Stimulated activated CD4-positive, alpha-beta T cell treated with anti-CD3 and anti-CD28 coated beads, TNF-alpha, amount 100 ng/mL, for 1 hour (primary cell): ENCODE measurements around the gene DMRTA2.

Source experiments
- DNase-seq, 3 donors: peaks; one replicate each; pipeline ENCODE4 v3.0.0-alpha.2; 2020; ENCODE audit warnings: low read depth in 3 of 3, low spot score in 1 of 3

Gene DMRTA2

GRCh38 chr1:50422946-50423669 lies at the start of gene DMRTA2:
TSS of gene DMRTA2 (minus strand) at chr1:50423443. CDS start at chr1:50421536, 1,907 bp downstream.
- no peak for DNase-seq

- DNase-seq, result no peak
These were observed 48.7 kb upstream of the DMRTA2 start for GRCh38 chr1:50471967-50472366.

DNA sequence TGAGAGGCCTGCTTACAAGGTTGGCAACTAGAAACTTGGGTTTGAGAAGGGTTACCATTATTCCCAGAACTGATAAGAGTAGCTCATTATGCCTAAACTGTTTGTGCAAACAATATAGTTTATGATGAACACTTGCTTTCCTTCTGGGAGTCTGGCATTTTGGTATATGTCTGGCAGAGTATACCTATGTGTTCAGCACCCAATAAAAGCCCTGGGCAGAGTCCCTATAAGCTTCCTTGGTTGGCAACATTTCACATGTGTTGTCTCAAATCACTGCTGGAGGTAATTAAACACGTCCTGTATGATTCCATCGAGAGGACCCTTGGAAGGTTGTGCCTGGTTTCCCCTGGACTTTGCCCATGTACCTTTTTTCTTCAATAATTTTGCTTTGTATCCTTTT lies 39.7 kb upstream of the DMRTA2 start:
- DNase-seq, result no peak

- no peak for DNase-seq
These were observed 35.3 kb upstream of the DMRTA2 start for GRCh38 chr1:50458507-50458906.

GRCh38 chr1:50454911-50455310 lies 31.7 kb upstream of the DMRTA2 start:
- no peak for DNase-seq

GRCh38 chr1:50453266-50453665 lies 30.0 kb upstream of the DMRTA2 start:
- DNase-seq, result no peak

DNA sequence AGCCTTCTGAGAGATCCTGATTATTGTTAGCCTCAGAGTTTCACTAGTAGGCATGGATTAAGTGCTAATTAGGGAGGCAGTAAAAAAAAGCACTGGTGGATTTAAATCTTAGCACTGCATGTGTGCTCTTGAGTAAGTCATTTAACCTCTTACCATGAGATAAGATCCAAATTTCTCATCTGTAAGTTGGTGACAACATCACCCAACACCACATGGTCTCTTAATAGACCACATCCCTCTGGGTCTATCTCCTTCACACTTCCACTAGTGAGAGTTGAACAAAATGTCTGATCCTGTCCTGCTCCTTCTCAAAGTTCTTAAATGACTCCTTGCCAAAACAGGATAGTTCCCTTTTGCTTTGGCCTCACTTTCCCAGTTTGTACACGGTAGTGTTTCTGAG lies 29.5 kb upstream of the DMRTA2 start:
- DNase-seq, result no peak

GRCh38 chr1:50450861-50451653 lies 27.8 kb upstream of the DMRTA2 start:
- no peak for DNase-seq

- no peak for DNase-seq
These were observed 24.7 kb upstream of the DMRTA2 start for GRCh38 chr1:50447961-50448360.

GRCh38 chr1:50441183-50441582 lies 17.9 kb upstream of the DMRTA2 start:
- no peak for DNase-seq

DNA sequence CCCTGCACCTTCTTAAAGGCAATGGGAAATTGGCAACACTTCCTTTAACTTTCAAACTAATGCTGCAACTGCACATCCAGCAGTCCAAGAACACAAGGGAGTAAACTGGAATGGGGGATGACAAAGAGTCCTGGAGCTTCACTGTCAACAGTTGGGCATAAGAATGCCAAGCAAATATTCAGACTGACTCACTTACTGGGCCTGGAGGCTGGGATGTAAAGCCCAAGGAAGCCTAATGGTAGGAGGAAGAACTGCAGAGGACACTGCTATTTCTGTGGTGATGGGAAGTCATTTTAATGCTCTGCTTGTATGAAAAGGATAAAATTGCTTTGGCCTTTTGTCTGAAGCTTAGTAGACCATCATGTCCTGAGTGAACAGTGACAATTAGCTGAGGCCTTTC lies 15.7 kb upstream of the DMRTA2 start:
- DNase-seq, result no peak

- no peak for DNase-seq
These were observed 13.2 kb upstream of the DMRTA2 start for GRCh38 chr1:50436489-50436888.

- no peak for DNase-seq
These were observed 6.8 kb upstream of the DMRTA2 start for GRCh38 chr1:50430010-50430405.

- no peak for DNase-seq
These were observed 4.9 kb upstream of the DMRTA2 start for GRCh38 chr1:50427818-50428779.

DNA sequence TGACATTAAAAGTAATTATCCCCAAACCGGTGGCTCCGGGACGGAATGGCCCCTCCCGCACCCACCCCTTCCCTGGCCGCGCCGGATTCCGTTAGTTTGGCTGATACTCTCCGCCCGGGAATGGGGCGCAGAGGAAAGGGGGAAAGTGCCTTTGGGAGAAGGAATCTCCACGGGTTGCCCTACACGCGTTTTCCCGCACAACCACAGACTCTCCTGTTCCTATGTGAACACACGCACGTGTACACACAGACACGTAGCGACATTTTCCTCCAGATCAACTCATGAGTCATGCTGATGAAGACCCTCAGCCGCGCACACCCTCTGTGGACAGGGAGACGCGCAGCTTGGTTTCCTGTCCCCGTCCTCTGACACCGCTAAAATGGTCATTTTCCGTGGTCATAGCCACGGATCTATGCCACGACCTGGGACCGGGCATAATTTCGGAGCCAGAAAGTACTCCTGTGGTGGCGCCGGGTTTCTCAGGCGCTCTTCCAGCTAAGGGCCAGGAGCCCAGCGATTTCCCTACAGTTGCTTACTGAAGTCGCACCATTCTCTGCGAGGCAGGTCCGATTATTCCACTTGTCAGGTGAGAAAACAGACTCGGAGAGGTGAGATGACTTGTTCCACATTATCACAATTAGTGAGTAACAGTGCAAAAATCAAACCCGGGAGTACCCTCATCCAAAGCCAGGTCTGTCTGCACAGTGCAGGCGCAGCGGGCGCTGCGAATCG lies 4.0 kb upstream of the DMRTA2 start:
- DNase-seq, result no peak

- no peak for DNase-seq
These were observed 3.5 kb upstream of the DMRTA2 start for GRCh38 chr1:50426702-50427085.

DNA sequence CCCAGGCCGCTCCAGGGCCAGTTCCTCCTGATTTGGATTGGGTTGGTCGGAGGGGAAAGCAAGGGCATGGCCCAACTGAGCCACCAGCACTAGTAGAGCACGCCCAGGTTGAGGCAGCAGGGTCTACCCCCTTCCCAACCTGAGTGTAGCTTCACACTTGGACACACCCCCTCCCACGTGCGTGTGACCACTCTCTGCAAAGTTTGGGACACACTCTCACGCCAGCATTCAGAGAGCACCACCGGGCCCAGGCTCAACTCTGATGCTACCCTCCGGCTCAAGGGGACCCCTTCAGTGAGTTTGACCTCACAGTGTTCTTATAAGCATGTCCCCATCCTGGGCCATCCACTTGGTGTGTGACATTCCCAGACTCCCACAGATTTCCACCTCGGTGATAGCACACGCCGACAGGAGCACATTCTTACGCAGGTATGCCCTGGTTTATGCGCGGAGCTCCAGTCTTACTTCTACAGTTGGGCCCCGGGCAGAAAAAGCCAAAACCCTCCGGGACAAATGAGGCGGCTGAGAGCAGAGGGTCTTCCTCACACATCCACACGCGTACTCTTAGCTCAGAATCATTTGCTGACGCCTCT lies 3.0 kb upstream of the DMRTA2 start:
- no peak for DNase-seq

GRCh38 chr1:50425376-50426107 lies 2.3 kb upstream of the DMRTA2 start:
- no peak for DNase-seq

DNA sequence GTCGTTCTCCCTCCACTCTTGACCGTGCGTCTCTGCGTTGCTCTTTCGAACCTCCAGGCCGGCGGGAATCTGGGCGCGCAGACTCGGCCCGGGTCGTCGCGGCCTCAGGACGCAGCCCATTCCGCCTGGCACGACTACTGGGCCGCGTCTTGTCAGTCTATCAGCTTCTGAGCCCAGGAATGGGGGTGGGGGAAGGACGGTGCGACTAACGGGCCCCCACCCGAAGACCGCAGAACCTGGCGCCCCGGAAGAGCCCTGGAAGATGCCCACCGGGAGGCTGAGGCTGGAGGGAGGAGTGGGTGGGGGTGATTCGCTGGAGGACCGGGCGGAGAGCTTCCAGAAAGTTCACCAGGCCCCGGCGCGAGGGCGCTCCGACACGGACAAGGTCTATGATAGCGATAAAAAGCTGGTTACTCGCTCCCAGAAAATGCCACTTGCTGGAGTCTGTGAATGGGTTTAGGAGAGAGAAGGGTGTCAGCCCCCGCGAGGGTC lies 1.7 kb upstream of the DMRTA2 start:
- DNase-seq, result no peak
